Measurements from ENCODE around the gene YJEFN3. TPM values are rescaled to one million over a fixed set of nuclear protein-coding genes. Genes with fewer than 3 reads are reported as not detected.

The YJEFN3 gene
- total RNA-seq, 1 donor from 2014 or later = 2.5 TPM

DNA sequence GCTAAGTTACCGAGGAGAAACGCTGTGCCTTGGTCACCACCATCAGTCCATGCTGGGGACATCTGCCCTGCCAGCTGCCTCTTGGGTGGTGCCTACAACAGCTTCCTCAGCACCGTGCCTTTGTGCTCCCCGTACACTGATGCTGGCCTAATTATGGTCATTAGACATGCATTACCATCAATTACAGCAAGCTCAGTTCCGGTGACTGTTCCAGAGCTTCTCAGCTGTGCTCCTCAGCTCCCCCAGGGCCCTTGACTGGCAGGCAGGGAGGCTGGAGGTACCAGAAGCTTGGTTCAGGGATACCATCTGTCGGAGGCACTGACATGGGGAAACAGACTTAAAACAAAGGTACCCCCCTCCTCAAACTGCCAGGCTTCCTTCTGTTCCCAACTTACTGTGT is 49.5 kb downstream of the YJEFN3 start:
- H3K36me3 ChIP-seq = no peaks in the 10 kb centered on the region
- TF ChIP-seq, protein P1, sequence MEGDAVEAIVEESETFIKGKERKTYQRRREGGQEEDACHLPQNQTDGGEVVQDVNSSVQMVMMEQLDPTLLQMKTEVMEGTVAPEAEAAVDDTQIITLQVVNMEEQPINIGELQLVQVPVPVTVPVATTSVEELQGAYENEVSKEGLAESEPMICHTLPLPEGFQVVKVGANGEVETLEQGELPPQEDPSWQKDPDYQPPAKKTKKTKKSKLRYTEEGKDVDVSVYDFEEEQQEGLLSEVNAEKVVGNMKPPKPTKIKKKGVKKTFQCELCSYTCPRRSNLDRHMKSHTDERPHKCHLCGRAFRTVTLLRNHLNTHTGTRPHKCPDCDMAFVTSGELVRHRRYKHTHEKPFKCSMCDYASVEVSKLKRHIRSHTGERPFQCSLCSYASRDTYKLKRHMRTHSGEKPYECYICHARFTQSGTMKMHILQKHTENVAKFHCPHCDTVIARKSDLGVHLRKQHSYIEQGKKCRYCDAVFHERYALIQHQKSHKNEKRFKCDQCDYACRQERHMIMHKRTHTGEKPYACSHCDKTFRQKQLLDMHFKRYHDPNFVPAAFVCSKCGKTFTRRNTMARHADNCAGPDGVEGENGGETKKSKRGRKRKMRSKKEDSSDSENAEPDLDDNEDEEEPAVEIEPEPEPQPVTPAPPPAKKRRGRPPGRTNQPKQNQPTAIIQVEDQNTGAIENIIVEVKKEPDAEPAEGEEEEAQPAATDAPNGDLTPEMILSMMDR (IDR thresholded peaks at IDR 0.05) = no peak
- TF ChIP-seq POLR2A (IDR thresholded peaks at IDR 0.05) = no peak
- TF ChIP-seq POLR2AphosphoS5 (IDR thresholded peaks at IDR 0.05; ENCODE audit: insufficient read depth in 1 of 2, low read depth in 1 of 2) = no peak
- intact Hi-C loops (cut with DNase I) = no loop called here
- no peak overlapping the region for H3K4me3 ChIP-seq
- no peaks in the 10 kb centered on the region for H3K9me3 ChIP-seq
- H3K27me3 ChIP-seq = no peaks in the 10 kb centered on the region
- H3K27ac ChIP-seq = no peak overlapping the region
- DNase-seq (ENCODE audit: extremely low spot score in 2 of 2) = no peak
- H3K4me1 ChIP-seq = no peaks in the 10 kb centered on the region

DNA sequence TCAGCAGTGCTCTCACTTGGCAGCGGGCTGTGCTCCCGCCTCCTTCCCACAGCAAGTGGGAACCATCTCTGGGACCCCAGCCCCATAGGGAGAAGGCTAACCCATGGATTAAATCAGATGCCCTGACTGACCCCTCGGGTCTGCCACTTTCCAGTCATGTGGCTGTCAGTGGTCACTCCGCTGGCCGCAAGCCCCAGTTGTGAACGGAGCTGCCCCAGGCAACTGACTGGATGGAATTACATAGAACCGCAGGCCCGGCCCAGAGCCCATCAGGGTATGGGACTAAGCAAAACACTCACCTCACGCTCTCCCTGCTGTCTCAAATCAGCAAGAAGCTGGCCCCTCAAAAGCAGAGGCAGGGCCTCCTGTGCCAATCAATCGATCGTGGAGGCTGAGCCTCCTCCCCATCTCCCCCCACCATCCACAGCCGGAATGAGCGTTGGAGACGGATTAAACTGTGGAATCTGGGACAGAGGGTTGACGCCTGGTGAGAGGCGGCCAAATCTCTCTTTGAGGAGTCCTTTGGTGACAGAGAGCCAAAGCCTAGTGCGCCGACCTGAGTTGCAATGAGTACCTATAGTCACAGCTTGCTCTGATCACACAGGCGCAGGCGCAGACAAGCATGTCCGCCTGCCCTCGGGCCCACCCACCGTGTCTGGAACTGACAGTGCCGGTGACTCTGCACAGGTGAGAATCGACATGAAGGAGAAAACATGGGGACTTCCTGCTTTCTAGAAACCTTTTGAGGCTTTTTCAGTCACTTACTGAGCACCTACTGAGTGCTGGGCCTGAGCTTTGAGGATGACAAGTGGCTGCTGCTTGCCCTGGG is 51.0 kb downstream of the YJEFN3 start:
- Histone ChIP-seq H3K27me3 (no peaks in the 10 kb centered on the region), H3K27ac (no peak overlapping the region), H3K4me1 (no peaks in the 10 kb centered on the region), H3K4me3 (no peak overlapping the region), H3K9me3 (no peaks in the 10 kb centered on the region), H3K36me3 (no peaks in the 10 kb centered on the region)
- TF ChIP-seq POLR2A (IDR thresholded peaks at IDR 0.05) = no peak
- TF ChIP-seq POLR2AphosphoS5 (IDR thresholded peaks at IDR 0.05; ENCODE audit: insufficient read depth in 1 of 2, low read depth in 1 of 2) = no peak
- TF ChIP-seq, protein P1 (IDR thresholded peaks at IDR 0.05) = no peak
- intact Hi-C loops (cut with DNase I) = no loop called here
- DNase-seq (ENCODE audit: extremely low spot score in 2 of 2) = no peak

DNA sequence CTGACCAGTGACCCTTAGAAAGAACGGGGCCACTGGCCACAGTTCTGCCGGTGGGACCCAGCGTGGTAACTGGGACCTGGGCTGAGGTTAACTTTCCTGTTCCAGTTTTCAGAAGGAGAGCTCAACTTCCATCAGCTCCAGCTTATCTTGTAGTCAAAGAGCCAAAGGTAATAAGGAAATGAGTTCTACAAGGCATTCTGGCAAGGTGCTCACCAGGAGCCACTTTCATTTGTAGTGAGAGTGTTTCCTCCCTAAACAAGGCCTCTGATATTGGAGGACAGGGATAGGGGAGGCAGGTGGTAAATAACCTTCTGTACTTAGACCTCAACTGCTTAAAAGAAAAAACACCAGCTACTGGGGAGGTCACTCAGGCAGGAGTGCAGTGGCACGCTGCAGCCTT is 51.7 kb downstream of the YJEFN3 start:
- intact Hi-C loops (cut with DNase I) = no loop called here
- Histone ChIP-seq H3K9me3 (no peaks in the 10 kb centered on the region), H3K36me3 (no peaks in the 10 kb centered on the region), H3K4me1 (no peaks in the 10 kb centered on the region), H3K27ac (no peak overlapping the region), H3K27me3 (no peaks in the 10 kb centered on the region), H3K4me3 (no peak overlapping the region)
- TF ChIP-seq POLR2AphosphoS5 (IDR thresholded peaks at IDR 0.05; ENCODE audit: insufficient read depth in 1 of 2, low read depth in 1 of 2) = no peak
- TF ChIP-seq, protein P1 (IDR thresholded peaks at IDR 0.05) = no peak
- no peak for TF ChIP-seq POLR2A (IDR thresholded peaks at IDR 0.05)
- no peak for DNase-seq (ENCODE audit: extremely low spot score in 2 of 2)

DNA sequence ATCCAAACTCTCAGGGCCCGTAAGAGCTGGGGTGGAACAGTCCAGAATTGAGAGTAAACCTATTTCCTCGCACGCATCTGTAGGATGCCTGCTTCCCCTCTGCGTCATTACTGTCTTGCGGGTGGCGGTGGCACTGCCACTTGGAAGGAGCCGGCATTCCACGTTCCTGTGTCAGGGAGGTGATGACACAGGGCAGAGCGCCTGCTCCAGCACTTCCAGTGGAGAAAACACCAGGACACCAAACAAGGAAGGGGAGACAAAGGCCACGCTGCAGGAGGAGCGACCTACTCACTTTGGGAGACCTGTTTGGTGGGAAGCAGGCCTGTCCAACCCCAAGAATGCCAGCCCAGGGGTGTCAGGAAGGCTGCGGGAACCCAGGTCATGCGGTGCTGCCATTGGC is 52.7 kb downstream of the YJEFN3 start:
- intact Hi-C loops (cut with DNase I) = no loop called here
- Histone ChIP-seq H3K27me3 (no peaks in the 10 kb centered on the region), H3K4me1 (no peaks in the 10 kb centered on the region), H3K36me3 (no peaks in the 10 kb centered on the region), H3K4me3 (no peak overlapping the region), H3K27ac (no peak overlapping the region), H3K9me3 (no peaks in the 10 kb centered on the region)
- DNase-seq (ENCODE audit: extremely low spot score in 2 of 2) = no peak
- TF ChIP-seq POLR2AphosphoS5 (IDR thresholded peaks at IDR 0.05; ENCODE audit: insufficient read depth in 1 of 2, low read depth in 1 of 2) = no peak
- TF ChIP-seq, protein P1 (IDR thresholded peaks at IDR 0.05) = no peak
- no peak for TF ChIP-seq POLR2A (IDR thresholded peaks at IDR 0.05)

DNA sequence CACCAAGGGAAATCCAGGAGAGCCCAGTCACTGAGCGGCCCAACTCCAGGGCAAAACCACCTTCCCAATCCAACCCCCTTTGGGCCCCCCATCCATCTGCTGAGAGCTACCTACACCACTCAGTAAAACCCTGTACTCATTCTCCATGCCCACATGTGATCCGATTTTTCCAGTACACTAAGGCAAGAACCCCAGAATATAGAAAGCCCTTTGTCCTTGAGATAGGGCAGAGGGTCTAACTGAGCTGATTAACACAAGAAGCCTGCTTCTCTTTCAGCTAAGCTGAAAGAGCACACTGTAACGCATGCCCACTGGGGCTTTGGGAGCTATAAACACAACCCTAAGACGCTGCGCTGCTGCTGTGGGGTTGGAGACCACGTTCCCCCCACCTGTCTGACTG is 53.8 kb downstream of the YJEFN3 start:
- intact Hi-C loops (cut with DNase I) = no loop called here
- Histone ChIP-seq H3K27me3 (no peaks in the 10 kb centered on the region), H3K4me3 (no peak overlapping the region), H3K27ac (no peak overlapping the region), H3K9me3 (no peaks in the 10 kb centered on the region), H3K36me3 (no peaks in the 10 kb centered on the region), H3K4me1 (no peaks in the 10 kb centered on the region)
- no peak for TF ChIP-seq POLR2AphosphoS5 (IDR thresholded peaks at IDR 0.05; ENCODE audit: insufficient read depth in 1 of 2, low read depth in 1 of 2)
- TF ChIP-seq, protein P1 (IDR thresholded peaks at IDR 0.05) = no peak
- no peak for TF ChIP-seq POLR2A (IDR thresholded peaks at IDR 0.05)
- DNase-seq (ENCODE audit: extremely low spot score in 2 of 2) = no peak

Data from vagina (tissue), 2 donors.